NCI-H748 treated with DMSO at 0.1 percent for 48 hours (cell line): ENCODE data around the gene HCN1.
A peak's percentile ranks its signal among the peaks of the same experiment; 100 is the strongest.
"Not testable (repeated sequence)": the region's sequence is repeated elsewhere in the genome, so short reads cannot be mapped to it uniquely, and the experiment has no call there.

Experiments used
- DNase-seq: peaks from one replicate; lab custom pipeline; 2025; lab: John Stamatoyannopoulos, UW

The HCN1 gene

GRCh38 chr5:45417285-45417998 lies 278.7 kb downstream of the HCN1 start:
- DNase-seq, result no peak

- DNase-seq, result no peak
Observed at GRCh38 chr5:45414620-45415573, 281.3 kb downstream of the HCN1 start.

- no peak for DNase-seq
Observed at GRCh38 chr5:45411971-45412612, 284.1 kb downstream of the HCN1 start.

- no peak for DNase-seq
Observed at GRCh38 chr5:45410304-45410995, 285.7 kb downstream of the HCN1 start.

- no peak for DNase-seq
Observed at GRCh38 chr5:45408067-45408466, 288.1 kb downstream of the HCN1 start.

GRCh38 chr5:45402804-45403455 lies 293.2 kb downstream of the HCN1 start:
- no peak for DNase-seq

- peak; percentile 52 for DNase-seq
Observed at GRCh38 chr5:45399041-45399440, 297.1 kb downstream of the HCN1 start.

- DNase-seq, result no peak
Observed at GRCh38 chr5:45385321-45386058, 310.7 kb downstream of the HCN1 start.

GRCh38 chr5:45383985-45384384 lies 312.2 kb downstream of the HCN1 start:
- no peak for DNase-seq

- no peak for DNase-seq
Observed at GRCh38 chr5:45382583-45382982, 313.6 kb downstream of the HCN1 start.

- no peak for DNase-seq
Observed at GRCh38 chr5:45376417-45376816, 319.8 kb downstream of the HCN1 start.

- DNase-seq, result no peak
Observed at GRCh38 chr5:45372629-45373028, 323.6 kb downstream of the HCN1 start.

GRCh38 chr5:45371423-45371822 lies 324.8 kb downstream of the HCN1 start:
- DNase-seq, result not testable (repeated sequence)

GRCh38 chr5:45355189-45355992 lies 340.8 kb downstream of the HCN1 start:
- no peak for DNase-seq

- DNase-seq, result no peak
Observed at GRCh38 chr5:45336464-45336863, 359.7 kb downstream of the HCN1 start.

- DNase-seq, result no peak
Observed at GRCh38 chr5:45335978-45336377, 360.2 kb downstream of the HCN1 start.

- DNase-seq, result no peak
Observed at GRCh38 chr5:45335346-45335745, 360.8 kb downstream of the HCN1 start.

GRCh38 chr5:45334939-45335338 lies 361.2 kb downstream of the HCN1 start:
- no peak for DNase-seq

GRCh38 chr5:45312627-45313026 lies 383.6 kb downstream of the HCN1 start:
- not testable (repeated sequence) for DNase-seq

GRCh38 chr5:45295231-45295630 lies 400.9 kb downstream of the HCN1 start:
- no peak for DNase-seq
